Measurements from ENCODE around the gene ATP10A. TPM values are rescaled to one million over a fixed set of nuclear protein-coding genes. Genes with fewer than 3 reads are reported as not detected.

ATP10A gene
- total RNA-seq, 1 experiment from 2014 or later: 2.0 TPM

DNA sequence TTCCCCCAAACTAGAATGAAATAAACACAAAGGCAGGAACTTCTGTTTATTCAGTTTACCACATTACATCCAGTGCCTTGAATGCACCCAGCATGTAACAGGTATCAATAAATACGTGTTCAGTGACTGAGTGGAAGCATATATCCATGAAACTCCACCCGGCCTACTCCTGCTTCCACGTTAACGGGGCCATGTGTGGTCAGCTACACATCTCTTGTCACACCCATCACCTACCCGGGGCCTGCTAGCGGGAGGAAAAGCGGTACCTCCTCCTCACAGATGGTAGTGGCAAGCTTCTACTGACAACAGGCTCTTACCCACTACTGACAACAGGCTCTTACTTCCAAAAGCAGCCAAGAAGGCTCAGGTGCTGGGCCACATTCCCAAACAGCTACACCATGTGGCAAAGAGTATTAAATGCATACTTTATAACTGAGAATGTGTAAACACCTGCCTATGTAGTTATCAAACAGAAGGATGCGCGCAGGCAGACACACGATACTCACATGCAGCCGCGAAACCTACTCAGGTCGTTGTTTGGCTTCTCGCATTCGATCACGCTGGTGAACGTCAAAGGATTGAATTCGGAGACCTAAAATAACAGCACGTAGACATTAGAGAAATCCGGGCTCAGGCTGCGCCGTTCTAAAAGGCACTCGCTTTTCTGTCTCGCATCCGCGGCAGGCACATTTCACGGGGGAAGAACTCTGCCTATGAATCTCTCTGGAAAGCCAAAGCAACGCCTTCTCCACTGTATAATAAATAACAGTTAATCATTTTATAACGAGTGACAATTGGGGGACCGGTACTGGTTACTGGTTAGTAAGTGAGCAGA is 127.4 kb downstream of the ATP10A start:
- Histone ChIP-seq H3K4me3 (ENCODE audit: insufficient read depth, low read depth, low read length) (no peak overlapping the region), H3K27me3 (ENCODE audit: control insufficient read depth, insufficient read depth, low read length) (no peaks in the 10 kb centered on the region), H3K36me3 (replicated peaks; ENCODE audit: control insufficient read depth, insufficient read depth, low read length) (no peaks in the 10 kb centered on the region)
- DNase-seq: peak; percentile 26

DNA sequence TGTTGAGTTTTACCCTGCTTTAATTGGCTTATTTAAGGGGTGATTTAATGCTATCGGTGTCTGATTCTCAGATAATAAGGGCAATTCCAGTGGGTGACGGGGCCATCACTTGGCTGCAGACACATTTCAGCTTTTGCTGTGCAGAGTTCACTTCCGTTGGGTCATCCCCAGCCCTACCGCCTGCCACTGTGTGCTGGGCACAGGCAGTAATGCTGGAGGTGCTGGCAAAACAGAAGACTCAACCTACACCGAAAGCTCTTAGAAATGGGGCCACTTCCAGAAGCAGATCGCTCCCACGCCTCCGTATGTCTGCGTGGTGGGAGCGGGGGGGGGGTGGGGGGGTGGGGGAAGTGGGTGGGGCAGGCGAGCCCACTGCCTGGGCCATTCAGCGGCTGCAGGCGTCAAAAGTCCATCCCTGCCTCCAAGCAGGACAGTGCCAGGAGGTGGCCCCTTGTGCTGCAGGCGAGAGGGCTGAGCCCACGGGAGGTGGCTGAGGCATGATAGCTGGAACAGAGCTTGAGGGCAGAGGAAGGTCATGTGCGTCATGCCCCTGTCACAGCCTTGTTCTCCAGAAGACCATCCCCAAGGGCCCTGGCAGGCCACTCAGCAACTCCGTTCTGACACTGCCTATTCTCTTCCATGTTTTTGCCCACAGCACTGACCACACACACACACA is 128.3 kb downstream of the ATP10A start:
- H3K27me3 ChIP-seq (ENCODE audit: control insufficient read depth, insufficient read depth, low read length): no peaks in the 10 kb centered on the region
- no peaks in the 10 kb centered on the region for H3K36me3 ChIP-seq (replicated peaks; ENCODE audit: control insufficient read depth, insufficient read depth, low read length)
- no peak overlapping the region for H3K4me3 ChIP-seq (ENCODE audit: insufficient read depth, low read depth, low read length)
- DNase-seq: peak; percentile 42

DNA sequence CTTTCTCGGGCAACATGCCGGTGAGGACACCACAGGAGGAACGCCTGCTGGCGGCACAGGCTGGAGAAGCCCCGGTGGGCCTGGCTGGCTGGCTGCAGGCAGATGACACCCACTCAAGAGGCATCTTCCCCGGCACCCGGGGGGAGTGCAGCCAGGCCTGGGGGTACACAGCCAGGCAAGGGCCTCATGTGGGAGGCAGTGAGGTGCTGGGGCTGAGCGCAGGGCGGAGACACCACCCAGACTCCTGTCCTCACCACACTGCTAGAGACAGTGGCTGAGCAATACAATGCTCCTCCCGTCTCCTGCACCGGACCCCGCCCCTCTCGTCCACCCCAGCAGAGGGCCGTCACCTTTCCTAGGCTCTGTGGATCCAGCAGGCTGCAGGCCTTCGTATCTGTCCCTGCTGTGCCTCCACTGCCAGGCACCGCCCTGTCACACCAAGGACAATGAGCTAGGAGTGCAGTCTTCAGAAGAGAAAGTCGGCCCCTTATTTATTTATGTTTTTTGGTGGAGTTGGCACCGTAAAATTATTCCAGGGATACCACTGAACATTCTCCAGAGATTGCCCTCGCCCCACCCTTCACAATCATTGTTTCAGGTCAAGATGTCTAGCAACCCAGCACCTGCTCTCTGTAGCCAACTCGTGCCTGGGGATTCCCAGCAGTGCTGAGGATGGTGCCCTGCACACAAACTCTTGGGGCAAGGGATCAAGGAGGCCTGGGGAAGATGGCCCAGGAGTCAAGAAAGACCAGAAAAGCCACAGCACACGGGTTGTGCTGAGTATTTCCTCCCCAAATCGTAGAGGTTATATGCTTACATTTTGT is 129.1 kb downstream of the ATP10A start:
- DNase-seq: peak; percentile 51
- Histone ChIP-seq H3K36me3 (replicated peaks; ENCODE audit: control insufficient read depth, insufficient read depth, low read length) (no peaks in the 10 kb centered on the region), H3K4me3 (ENCODE audit: insufficient read depth, low read depth, low read length) (no peak overlapping the region), H3K27me3 (ENCODE audit: control insufficient read depth, insufficient read depth, low read length) (no peaks in the 10 kb centered on the region)

DNA sequence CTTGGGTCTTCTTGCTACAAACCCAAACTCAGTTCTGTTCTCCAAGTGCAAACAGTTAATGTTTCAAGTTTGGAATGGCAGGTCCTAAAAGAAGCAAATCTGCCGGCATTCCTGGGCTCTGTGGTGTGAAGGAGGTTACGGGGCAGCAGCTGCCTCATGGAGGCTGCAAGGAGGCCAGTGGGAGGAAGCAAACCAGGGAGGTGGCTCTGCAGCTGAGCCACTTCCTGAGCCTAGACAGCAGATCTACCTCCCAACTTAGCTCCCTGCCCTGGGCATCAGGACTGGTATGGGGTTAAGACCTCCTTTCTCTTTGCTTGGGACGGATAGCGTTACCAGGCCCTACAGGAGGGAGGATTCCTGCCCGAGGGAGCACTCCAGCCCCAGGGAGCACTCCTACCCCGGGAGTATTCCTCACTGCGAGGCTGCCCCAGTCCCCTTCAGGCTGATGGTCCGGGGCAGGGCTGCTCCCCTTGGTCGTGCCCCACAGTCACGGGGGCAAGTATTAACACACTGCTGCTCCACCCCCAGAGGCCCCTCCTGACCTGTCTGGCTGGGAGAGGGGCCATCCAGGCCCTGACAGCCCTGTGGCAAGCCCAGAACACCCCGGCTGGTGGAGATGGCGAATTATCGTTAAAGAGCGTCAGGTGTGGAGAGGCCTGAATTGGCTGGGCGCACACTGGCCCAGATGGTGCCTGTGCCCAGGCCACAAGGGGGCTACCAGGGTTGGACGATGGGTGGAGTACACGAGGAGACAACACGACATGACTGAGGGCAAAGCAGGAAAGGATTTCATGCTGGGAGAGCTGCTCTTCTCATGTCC is 129.9 kb downstream of the ATP10A start:
- Histone ChIP-seq H3K4me3 (ENCODE audit: insufficient read depth, low read depth, low read length) (no peak overlapping the region), H3K27me3 (ENCODE audit: control insufficient read depth, insufficient read depth, low read length) (no peaks in the 10 kb centered on the region), H3K36me3 (replicated peaks; ENCODE audit: control insufficient read depth, insufficient read depth, low read length) (no peaks in the 10 kb centered on the region)
- DNase-seq: no peak

DNA sequence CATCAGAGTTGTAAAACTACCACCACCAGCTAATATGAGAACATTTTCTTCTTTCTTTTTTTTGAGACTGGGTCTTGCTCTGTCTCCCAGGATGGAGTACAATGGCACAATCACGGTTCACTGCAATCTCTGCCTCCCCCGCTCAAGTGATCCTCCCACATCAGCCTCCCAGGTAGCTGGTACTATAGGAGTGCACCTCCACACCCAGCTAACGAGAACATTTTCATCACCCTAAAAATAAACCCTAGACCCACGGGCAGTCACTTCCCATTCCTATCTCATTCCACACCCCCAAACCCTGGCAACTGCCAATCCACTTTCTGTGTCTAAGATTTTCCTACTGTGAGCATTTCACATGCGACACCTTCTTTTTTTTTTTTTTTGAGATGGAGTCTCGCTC is 130.9 kb downstream of the ATP10A start:
- no peaks in the 10 kb centered on the region for H3K27me3 ChIP-seq (ENCODE audit: control insufficient read depth, insufficient read depth, low read length)
- H3K4me3 ChIP-seq (ENCODE audit: insufficient read depth, low read depth, low read length): no peak overlapping the region
- H3K36me3 ChIP-seq (replicated peaks; ENCODE audit: control insufficient read depth, insufficient read depth, low read length): no peaks in the 10 kb centered on the region
- DNase-seq: no peak

DNA sequence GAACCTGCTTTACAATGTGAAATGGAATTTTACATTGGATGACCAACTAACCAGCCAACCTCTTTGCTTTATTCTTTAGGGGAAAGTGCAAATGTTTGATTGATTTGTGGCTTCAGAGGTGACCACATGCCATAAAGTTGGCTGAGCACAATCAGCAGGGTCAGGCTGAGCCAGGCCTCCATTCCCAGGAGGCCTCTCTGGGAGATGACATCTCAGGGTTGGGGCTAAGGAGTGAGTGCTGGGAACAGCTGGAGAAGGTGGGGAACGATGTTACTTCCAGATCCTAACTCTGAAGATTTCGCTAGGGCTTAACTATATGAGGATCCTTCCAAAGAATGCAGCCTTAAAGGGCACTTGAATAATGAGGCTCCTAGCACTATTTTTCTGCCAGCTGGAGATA is 131.7 kb downstream of the ATP10A start:
- no peak for DNase-seq
- Histone ChIP-seq H3K4me3 (ENCODE audit: insufficient read depth, low read depth, low read length) (no peak overlapping the region), H3K27me3 (ENCODE audit: control insufficient read depth, insufficient read depth, low read length) (no peaks in the 10 kb centered on the region), H3K36me3 (replicated peaks; ENCODE audit: control insufficient read depth, insufficient read depth, low read length) (no peaks in the 10 kb centered on the region)

DNA sequence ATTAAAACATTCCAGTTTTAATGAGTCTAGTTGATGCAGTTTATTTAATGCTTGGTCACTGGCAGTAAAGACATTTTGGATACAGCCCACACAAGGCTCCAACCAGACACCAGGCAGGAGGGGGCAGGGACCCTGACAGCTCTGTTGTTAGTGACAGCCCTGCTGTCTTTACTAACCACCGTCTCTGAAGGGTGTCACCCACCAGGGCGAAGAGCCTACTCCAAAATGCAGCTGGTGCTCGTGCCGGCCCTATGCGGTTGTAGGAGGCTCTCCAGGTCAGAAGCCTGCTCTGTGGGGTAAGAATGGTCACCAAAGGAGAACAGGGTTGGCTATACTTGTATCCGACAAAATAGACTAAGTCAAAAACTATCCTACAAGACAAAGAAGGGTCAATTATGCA is 132.2 kb downstream of the ATP10A start:
- no peaks in the 10 kb centered on the region for H3K27me3 ChIP-seq (ENCODE audit: control insufficient read depth, insufficient read depth, low read length)
- no peak for DNase-seq
- no peak overlapping the region for H3K4me3 ChIP-seq (ENCODE audit: insufficient read depth, low read depth, low read length)
- no peaks in the 10 kb centered on the region for H3K36me3 ChIP-seq (replicated peaks; ENCODE audit: control insufficient read depth, insufficient read depth, low read length)

DNA sequence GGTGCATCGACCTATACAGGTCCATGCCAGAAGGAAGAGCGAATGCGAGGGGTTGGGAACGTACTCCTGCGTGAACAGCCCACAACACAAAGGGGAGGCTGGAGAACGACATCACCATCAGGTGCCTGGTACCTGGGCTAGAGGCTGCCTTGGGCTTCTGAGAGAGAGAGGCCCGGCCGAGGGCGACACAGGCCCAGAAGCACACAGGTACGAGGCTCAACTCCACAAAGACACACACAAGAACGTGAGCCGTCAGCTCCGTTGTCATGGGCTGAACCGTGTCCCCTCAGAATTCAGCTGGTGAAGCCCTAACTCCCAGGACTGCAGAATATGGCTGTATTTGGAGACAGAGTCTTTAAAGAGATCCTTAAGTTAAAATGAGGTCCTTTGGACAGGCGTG is 134.3 kb downstream of the ATP10A start:
- H3K4me3 ChIP-seq (ENCODE audit: insufficient read depth, low read depth, low read length): no peak overlapping the region
- no peaks in the 10 kb centered on the region for H3K27me3 ChIP-seq (ENCODE audit: control insufficient read depth, insufficient read depth, low read length)
- no peak for DNase-seq
- H3K36me3 ChIP-seq (replicated peaks; ENCODE audit: control insufficient read depth, insufficient read depth, low read length): no peaks in the 10 kb centered on the region

DNA sequence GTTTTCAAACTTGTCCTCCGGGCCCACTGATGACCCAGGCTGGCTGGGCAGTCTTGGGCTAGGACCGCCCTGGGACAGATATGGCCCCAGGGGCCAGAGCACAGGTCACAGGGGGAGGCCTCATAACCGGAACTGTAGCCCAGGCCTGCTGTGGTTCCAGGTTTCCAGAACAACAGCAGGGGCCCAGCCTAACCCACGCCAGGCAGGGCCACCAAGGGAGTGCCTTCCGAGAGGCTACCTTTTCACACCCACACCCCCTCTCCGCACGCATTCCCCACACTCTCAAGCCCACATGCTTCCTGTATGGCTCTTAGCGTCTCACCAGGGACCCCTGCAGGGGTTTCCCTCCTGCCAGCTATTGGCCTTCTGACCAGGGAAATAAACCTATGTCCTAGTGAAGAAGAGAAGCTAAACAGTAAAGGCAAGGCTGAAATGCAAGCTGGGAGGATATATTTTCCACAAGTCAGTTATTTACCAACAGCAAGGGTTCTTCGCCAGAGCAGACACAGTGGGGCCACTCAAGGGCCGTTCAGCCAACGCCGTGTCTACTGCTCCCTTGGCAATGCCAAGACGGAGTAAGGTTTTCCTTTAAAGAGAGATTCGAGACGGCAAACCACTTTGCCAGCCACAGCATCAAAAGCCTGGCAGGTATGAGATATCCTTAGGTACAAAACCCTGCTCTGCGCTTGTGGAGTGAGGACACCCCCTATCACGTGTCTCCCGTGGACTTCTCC is 135.1 kb downstream of the ATP10A start:
- Histone ChIP-seq H3K36me3 (replicated peaks; ENCODE audit: control insufficient read depth, insufficient read depth, low read length) (no peaks in the 10 kb centered on the region), H3K4me3 (ENCODE audit: insufficient read depth, low read depth, low read length) (no peak overlapping the region), H3K27me3 (ENCODE audit: control insufficient read depth, insufficient read depth, low read length) (no peaks in the 10 kb centered on the region)
- DNase-seq: no peak

DNA sequence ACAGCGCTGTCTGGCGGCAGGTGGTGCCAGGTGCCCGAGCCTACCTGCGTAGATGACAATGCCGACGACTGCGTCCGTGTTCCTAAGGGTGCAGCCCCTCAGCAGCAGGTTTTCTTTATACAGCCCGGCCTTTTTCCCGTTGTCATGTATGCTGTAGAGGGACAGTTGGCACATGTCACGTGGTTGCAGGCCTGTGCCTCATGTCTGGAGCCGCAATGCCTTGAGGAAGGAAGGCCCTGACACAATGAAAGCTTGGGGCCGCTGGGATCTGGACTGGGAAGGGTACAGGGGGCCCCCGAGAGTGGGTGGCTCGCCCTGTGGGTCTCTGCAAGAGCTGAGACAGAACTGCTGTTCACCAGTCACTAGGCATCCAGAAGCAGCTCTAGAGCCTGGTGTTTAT is 136.0 kb downstream of the ATP10A start:
- H3K27me3 ChIP-seq (ENCODE audit: control insufficient read depth, insufficient read depth, low read length): no peaks in the 10 kb centered on the region
- DNase-seq: no peak

DNA sequence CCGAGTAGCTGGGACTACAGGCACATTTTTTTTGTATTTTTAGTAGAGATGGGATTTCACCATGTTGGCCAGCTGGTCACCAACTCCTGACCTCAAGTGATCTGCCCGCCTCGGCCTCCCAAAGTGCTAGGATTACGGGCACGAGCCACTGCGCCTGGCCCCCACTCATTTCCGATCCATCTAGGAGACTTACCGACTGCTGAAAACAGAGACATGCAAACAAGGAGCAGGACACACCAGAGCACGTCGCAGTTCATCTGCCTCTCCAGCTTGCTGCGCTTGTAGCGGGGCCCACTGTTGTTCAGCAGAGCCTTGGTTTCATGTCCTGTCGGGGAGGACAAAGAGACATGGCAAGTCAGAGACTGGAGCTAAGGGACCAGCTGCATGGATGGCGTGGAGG is 137.4 kb downstream of the ATP10A start:
- no peaks in the 10 kb centered on the region for H3K27me3 ChIP-seq (ENCODE audit: control insufficient read depth, insufficient read depth, low read length)
- DNase-seq: no peak
- H3K4me3 ChIP-seq (ENCODE audit: insufficient read depth, low read depth, low read length): no peak overlapping the region
- H3K36me3 ChIP-seq (replicated peaks; ENCODE audit: control insufficient read depth, insufficient read depth, low read length): no peaks in the 10 kb centered on the region

More for the DNA sequence above, 136.0 kb downstream of the ATP10A start:
- no peak overlapping the region for H3K4me3 ChIP-seq (ENCODE audit: insufficient read depth, low read depth, low read length)
- H3K36me3 ChIP-seq (replicated peaks; ENCODE audit: control insufficient read depth, insufficient read depth, low read length): no peaks in the 10 kb centered on the region

DNA sequence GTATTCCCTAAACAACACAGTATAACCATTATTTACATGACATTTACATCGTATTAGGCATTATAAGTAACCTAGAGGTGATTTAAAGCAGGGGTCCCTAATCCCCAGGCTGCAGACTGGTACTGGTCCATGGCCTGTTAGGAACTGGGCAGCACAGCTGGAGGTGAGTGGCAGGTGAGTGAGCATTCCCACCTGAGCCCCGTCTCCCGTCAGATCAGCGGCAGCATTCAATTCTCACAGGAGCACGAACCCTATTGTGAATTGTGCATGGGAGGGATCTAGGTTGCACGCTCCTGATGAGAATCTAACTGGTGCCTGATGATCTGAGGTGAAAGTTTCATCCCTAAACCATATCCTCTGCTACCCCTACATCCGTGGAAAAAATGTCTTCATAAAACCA is 138.2 kb downstream of the ATP10A start:
- no peak overlapping the region for H3K4me3 ChIP-seq (ENCODE audit: insufficient read depth, low read depth, low read length)
- H3K27me3 ChIP-seq (ENCODE audit: control insufficient read depth, insufficient read depth, low read length): no peaks in the 10 kb centered on the region
- H3K36me3 ChIP-seq (replicated peaks; ENCODE audit: control insufficient read depth, insufficient read depth, low read length): no peaks in the 10 kb centered on the region
- no peak for DNase-seq

DNA sequence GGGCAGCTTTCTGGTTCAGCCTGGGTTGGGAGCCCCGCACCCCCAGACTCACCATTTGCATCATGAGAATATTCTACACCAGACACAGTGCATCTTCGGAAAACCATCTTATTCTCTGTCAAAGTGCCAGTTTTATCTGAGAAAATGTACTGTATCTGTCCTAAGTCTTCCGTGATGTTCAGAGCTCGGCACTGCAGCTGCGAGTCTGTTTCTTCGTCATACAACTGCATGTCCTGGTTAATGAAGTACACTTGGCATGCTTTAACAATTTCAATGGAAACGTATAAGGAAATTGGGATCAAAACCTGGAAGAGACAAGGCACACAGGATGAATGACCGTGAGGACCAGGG is 141.5 kb downstream of the ATP10A start:
- no peaks in the 10 kb centered on the region for H3K36me3 ChIP-seq (replicated peaks; ENCODE audit: control insufficient read depth, insufficient read depth, low read length)
- no peaks in the 10 kb centered on the region for H3K27me3 ChIP-seq (ENCODE audit: control insufficient read depth, insufficient read depth, low read length)
- H3K4me3 ChIP-seq (ENCODE audit: insufficient read depth, low read depth, low read length): no peak overlapping the region
- DNase-seq: no peak

Data from H7 (cell line).